Epithelial cell of proximal tubule (primary cell): Measurements from ENCODE around the gene SLC15A3. TPM values are rescaled to one million over a fixed set of nuclear protein-coding genes. Genes with fewer than 3 reads are reported as not detected.

Experiments used
- DNase-seq: peaks from one replicate; pipeline ENCODE4 v3.0.0-alpha.2; 2011; ENCODE audit warnings: low read depth
- H3K4me3 ChIP-seq: 2 replicates; pipeline ENCODE4 v1.5.1; 2011; ENCODE audit warnings: low read depth, mild to moderate bottlenecking, low read length
- CTCF ChIP-seq: conservative IDR thresholded peaks from 2 replicates; pipeline ENCODE4 v1.5.1; 2012; ENCODE audit warnings: low read depth, mild to moderate bottlenecking, low read length
- total RNA-seq: library from RNA; depleted of rRNA; stranded (reverse); fragments of >200 nt; gene quantifications from 2 replicates; pipeline ENCODE4 v1.2.3, GENCODE V29; 2015

SLC15A3 gene
- total RNA-seq, 1 donor from 2014 or later, result 0.86 TPM

GRCh38 chr11:60941371-60942119 lies 10.4 kb downstream of the SLC15A3 start:
- no peak overlapping the region for H3K4me3 ChIP-seq
- DNase-seq, result no peak
- no peak for TF ChIP-seq CTCF

GRCh38 chr11:60939855-60940254 lies 12.1 kb downstream of the SLC15A3 start:
- no peak overlapping the region for H3K4me3 ChIP-seq

GRCh38 chr11:60939301-60939700 lies 12.7 kb downstream of the SLC15A3 start:
- DNase-seq, result no peak
- H3K4me3 ChIP-seq, result no peak overlapping the region
- TF ChIP-seq CTCF, result no peak

More at GRCh38 chr11:60939855-60940254, 12.1 kb downstream of the SLC15A3 start:
- no peak for TF ChIP-seq CTCF
- DNase-seq, result no peak

DNA sequence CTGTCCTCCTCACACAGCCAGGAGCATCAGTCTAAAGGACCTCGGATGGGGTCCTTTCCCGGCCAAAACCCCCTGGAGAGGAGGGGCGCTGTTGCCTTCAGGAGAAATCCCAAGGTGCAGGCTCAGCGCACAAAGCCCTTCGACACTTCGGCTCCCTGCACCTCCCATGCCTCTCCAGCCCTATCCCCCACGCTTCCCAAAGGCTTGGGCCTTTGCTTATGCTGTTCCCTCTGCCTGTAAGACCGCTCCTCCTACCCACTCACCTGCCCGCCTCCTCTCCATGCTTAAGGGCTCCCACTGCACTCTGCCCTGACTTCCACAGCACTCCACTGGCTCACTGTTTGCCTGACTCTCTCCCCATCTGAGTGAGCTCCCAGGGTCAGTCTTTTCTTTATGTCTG lies 13.5 kb downstream of the SLC15A3 start:
- no peak for DNase-seq
- H3K4me3 ChIP-seq, result no peak overlapping the region
- no peak for TF ChIP-seq CTCF

DNA sequence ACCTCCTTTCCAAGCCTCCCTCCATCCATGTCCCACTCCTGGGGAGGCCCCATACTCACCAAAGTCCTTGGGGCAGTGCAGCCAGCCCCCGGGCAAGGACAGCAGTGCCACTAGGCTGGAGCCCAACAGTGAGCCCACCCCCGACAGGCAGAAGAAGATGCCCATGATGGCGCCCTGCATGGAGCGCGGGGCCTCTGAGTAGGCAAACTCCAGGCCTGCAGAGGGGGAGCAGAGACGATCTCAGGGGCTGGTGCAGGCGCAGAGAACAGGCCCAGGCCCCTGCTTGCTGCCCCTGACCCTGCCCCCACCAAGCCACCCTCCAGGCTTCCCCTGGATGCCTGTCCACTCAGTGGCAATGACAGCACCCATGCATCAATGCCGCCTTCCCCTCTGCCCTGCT lies 14.2 kb downstream of the SLC15A3 start:
- DNase-seq, result no peak
- no peak overlapping the region for H3K4me3 ChIP-seq
- no peak for TF ChIP-seq CTCF

DNA sequence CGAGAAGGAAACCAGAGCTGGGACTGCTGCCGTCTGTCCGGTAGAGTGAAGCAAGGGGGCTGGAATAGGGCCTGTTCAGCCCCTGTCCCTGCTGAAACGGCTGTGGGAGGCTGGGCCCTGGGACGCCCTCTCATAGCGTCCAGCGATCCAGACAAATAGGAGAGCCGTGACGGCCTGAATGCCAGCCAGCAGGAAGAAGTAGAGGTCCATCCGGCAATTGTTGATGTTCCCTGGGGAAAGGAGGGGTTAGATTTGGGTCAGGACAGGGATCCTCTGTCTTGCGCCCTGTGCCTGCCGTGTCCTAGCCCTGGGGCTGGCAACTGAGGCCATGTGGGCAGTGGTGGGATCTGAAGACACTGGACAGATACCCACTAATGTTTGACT lies 14.8 kb downstream of the SLC15A3 start:
- no peak for TF ChIP-seq CTCF
- no peak overlapping the region for H3K4me3 ChIP-seq
- DNase-seq, result no peak

DNA sequence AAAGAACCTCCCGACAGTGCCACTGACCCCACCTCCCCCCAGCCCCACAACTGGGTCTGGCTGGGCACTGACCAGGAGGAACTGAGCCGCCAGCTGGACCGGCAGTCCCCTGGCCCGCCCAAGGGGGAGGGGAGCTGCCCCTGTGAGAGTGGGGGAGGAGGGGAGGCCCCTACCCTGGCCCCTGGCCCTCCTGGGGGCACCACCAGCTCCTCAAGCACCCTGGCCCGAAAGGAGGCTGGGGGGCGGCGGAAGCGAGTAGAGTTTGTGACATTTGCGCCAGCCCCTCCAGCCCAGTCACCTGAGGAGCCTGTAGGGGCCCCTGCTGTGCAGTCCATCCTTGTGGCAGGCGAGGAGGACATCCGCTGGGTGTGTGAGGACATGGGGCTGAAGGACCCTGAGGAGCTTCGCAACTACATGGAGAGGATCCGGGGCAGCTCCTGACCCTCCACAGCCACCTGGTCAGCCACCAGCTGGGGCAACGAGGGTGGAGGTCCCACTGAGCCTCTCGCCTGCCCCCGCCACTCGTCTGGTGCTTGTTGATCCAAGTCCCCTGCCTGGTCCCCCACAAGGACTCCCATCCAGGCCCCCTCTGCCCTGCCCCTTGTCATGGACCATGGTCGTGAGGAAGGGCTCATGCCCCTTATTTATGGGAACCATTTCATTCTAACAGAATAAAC lies 15.4 kb downstream of the SLC15A3 start:
- no peak for DNase-seq
- TF ChIP-seq CTCF, result no peak
- H3K4me3 ChIP-seq, result no peak overlapping the region
